GM23248 (cell line): ENCODE measurements around the gene FCGR2B. TPM values are rescaled to one million over a fixed set of nuclear protein-coding genes. Genes with fewer than 3 reads are reported as not detected.
A peak's percentile ranks its signal among the peaks of the same experiment; 100 is the strongest.
"Not testable (repeated sequence)": the region's sequence is repeated elsewhere in the genome, so short reads cannot be mapped to it uniquely, and the experiment has no call there.

Experiments used
- DNase-seq: peaks from one replicate; pipeline ENCODE4 v3.0.0-alpha.2; 2015
- H2AFZ ChIP-seq: fragments of 200-600 bp; sonication (generic); 2 replicates; pipeline ENCODE4 v1.6.1; 2016; ENCODE audit warnings: antibody characterized with exemption
- H3F3A ChIP-seq: fragments of 200-600 bp; sonication (generic); 2 replicates; pipeline ENCODE4 v1.6.1; 2016; ENCODE audit warnings: mild to moderate bottlenecking, antibody characterized with exemption, mixed run types; ENCODE audit not compliant: insufficient read depth
- H3K27ac ChIP-seq: fragments of 200-600 bp; sonication (generic); 2 replicates; pipeline ENCODE4 v1.5.1; 2016; ENCODE audit warnings: mild to moderate bottlenecking
- H3K27me3 ChIP-seq: fragments of 200-600 bp; sonication (generic); replicated peaks from 2 replicates; pipeline ENCODE4 v1.6.1; 2016; ENCODE audit warnings: mild to moderate bottlenecking; ENCODE audit not compliant: insufficient read depth
- H3K36me3 ChIP-seq: fragments of 200-600 bp; sonication (generic); 2 replicates; pipeline ENCODE4 v1.6.1; 2016; ENCODE audit warnings: low read depth, mild to moderate bottlenecking
- H3K4me1 ChIP-seq: fragments of 200-600 bp; sonication (generic); 2 replicates; pipeline ENCODE4 v1.6.1; 2016; ENCODE audit warnings: mild to moderate bottlenecking; ENCODE audit not compliant: insufficient read depth
- H3K4me2 ChIP-seq: fragments of 200-600 bp; sonication (generic); one replicate; pipeline ENCODE4 v1.6.1; 2016; ENCODE audit warnings: mild to moderate bottlenecking; ENCODE audit not compliant: unreplicated experiment
- H3K4me3 ChIP-seq: fragments of 200-600 bp; sonication (generic); 2 replicates; pipeline ENCODE4 v1.5.1; 2016; ENCODE audit warnings: mild to moderate bottlenecking
- H3K79me2 ChIP-seq: fragments of 200-600 bp; sonication (generic); 2 replicates; pipeline ENCODE4 v1.6.1; 2016; ENCODE audit warnings: mild to moderate bottlenecking; ENCODE audit not compliant: insufficient read depth
- H3K9ac ChIP-seq: fragments of 200-600 bp; sonication (generic); 2 replicates; pipeline ENCODE4 v1.6.1; 2016; ENCODE audit warnings: mild to moderate bottlenecking
- H3K9me2 ChIP-seq: fragments of 200-600 bp; sonication (generic); 2 replicates; pipeline ENCODE4 v1.6.1; 2016; ENCODE audit warnings: mixed run types, mild to moderate bottlenecking, moderate library complexity; ENCODE audit not compliant: insufficient read depth
- H3K9me3 ChIP-seq: fragments of 200-600 bp; sonication (generic); one replicate; pipeline ENCODE4 v1.6.1; 2017; ENCODE audit warnings: low read depth
- H4K20me1 ChIP-seq: fragments of 200-600 bp; sonication (generic); 2 replicates; pipeline ENCODE4 v1.6.0; 2016; ENCODE audit not compliant: insufficient read depth
- EZH2 ChIP-seq: fragments of 200-600 bp; sonication (generic); IDR thresholded peaks from 2 replicates; pipeline ENCODE4 v1.6.1; 2018; ENCODE audit warnings: antibody characterized with exemption, mild to moderate bottlenecking; ENCODE audit not compliant: insufficient read depth, poor library complexity, severe bottlenecking
- EZH2phosphoT487 ChIP-seq: fragments of 200-600 bp; sonication (generic); IDR thresholded peaks from 2 replicates; pipeline ENCODE4 v1.6.1; 2018; ENCODE audit warnings: antibody characterized with exemption, moderate library complexity, mild to moderate bottlenecking, low read depth; ENCODE audit not compliant: insufficient read depth
- WGBS, 2 experiments: methylation state at CpG; one replicate each; pipeline ENCODE4 v1.1.6; 2015 to 2017; ENCODE audit warnings: low lambda C conversion rate in 2 of 2, low coverage in 1 of 2; ENCODE audit errors: missing lambda C conversion rate in 2 of 2; 5-methylcytosine and 5-hydroxymethylcytosine counted together
- in situ Hi-C: fragments of 300-500 bp; cut with MboI; formaldehyde crosslinking; loops from 2 replicates; pipeline ENCODE4 v1.15.0; 2020
- polyA plus RNA-seq: library from polyadenylated mRNA; unstranded; fragments of >200 nt; fragmentation: Nextera tagmentation; extraction: Ambion mirVana; gene quantifications from 2 replicates; pipeline ENCODE4 v1.2.1, GENCODE V29; 2016
- total RNA-seq: library from RNA; depleted of rRNA; stranded (reverse); fragments of >200 nt; shearing (Covaris generic); gene quantifications from 2 replicates; pipeline ENCODE4 v1.2.3, GENCODE V29; 2014

Gene FCGR2B
- total and polyA plus RNA-seq, 2 experiments from 2014 or later = not detected

DNA sequence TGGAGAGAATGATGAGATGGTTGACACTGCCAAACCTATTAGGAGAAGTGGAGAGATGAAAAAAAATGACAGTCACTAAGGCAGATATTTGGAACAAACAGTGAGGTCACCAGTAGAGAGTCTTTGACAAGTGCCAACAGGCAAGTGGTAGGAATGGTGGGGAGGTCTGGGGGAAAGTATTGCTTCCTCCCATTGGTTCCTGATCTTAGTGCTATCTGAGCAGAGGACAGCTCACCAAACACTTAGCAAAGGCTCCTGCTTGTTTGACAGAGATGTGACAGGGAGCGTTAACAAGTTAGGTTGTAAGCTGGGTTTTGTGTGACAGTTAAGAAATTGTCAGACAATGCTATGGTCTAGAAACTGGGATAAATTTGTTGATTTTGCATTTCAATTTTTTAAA lies 38.3 kb upstream of the FCGR2B start:
- H3K4me3 ChIP-seq, H3K9ac ChIP-seq, H3K9me3 ChIP-seq, H2AFZ ChIP-seq, in situ Hi-C loops, H3K4me1 ChIP-seq, H3F3A ChIP-seq, H3K79me2 ChIP-seq, DNase-seq, H3K27me3 ChIP-seq, H3K36me3 ChIP-seq, H3K27ac ChIP-seq, H3K9me2 ChIP-seq, H3K4me2 ChIP-seq, H4K20me1 ChIP-seq: not testable (repeated sequence)
- 89 to 100% methylated on average over 1 of the region's 1 CpG for WGBS, 2 experiments

GRCh38 chr1:161626445-161627146 lies 36.3 kb upstream of the FCGR2B start:
- H3K36me3 ChIP-seq, H3K4me1 ChIP-seq, H4K20me1 ChIP-seq, H3F3A ChIP-seq, H3K9me2 ChIP-seq, H3K79me2 ChIP-seq, in situ Hi-C loops, H3K27ac ChIP-seq, H3K27me3 ChIP-seq, H3K9ac ChIP-seq, H2AFZ ChIP-seq, H3K4me2 ChIP-seq, H3K4me3 ChIP-seq, DNase-seq, H3K9me3 ChIP-seq: not testable (repeated sequence)
- 71 to 75% methylated on average over 10 of the region's 10 CpGs for WGBS, 2 experiments

GRCh38 chr1:161630128-161630742 lies 32.7 kb upstream of the FCGR2B start:
- H3K4me3 ChIP-seq, H3K4me2 ChIP-seq, DNase-seq, H3K27me3 ChIP-seq, H3K9me2 ChIP-seq, H3K79me2 ChIP-seq, H3K4me1 ChIP-seq, H3K9me3 ChIP-seq, H2AFZ ChIP-seq, H4K20me1 ChIP-seq, H3K27ac ChIP-seq, H3K36me3 ChIP-seq, H3K9ac ChIP-seq, in situ Hi-C loops, H3F3A ChIP-seq: not testable (repeated sequence)
- 71 to 79% methylated on average over 1 of the region's 2 CpGs for WGBS, 2 experiments

DNA sequence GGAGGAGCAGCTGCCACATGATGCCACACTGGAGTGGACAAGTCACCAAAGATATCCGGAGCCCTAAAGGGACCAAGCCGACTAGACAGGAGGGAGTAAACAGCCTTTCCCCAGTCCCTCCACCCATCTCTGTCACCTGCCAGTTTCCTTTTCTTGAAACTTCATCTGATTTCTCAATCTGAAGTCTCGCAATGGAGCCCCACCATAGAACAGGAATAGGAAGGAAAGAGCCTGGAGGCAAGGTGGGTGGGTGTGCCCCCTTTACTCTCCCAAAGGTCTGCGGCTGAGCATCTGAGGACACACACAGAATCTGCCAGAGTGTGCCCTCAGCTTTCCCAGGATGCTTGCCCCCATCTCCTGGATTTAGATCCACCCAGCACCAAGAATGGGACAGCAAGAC lies 31.9 kb upstream of the FCGR2B start, which contains the start of gene FCGR3B:
FCGR3B (minus strand) TSS at position 101 of the 400 bp plus-strand sequence; CDS start at position 19, 82 bp downstream.
- H3K4me2 ChIP-seq = no peak within 1 kb of the TSS
- H3K79me2 ChIP-seq = no peaks in the 10 kb centered on the region
- no peaks in the 10 kb centered on the region for H3K27me3 ChIP-seq
- no peak within 1 kb of the TSS for H3K27ac ChIP-seq
- no peaks in the 10 kb centered on the region for H3K9me2 ChIP-seq
- H3F3A ChIP-seq = no peaks in the 10 kb centered on the region
- in situ Hi-C loops = no loop called here
- TF ChIP-seq EZH2 (no peak), EZH2phosphoT487 (no peak)
- H3K4me1 ChIP-seq = no peaks in the 10 kb centered on the region
- H3K9ac ChIP-seq = no peak within 1 kb of the TSS
- no peaks in the 10 kb centered on the region for H3K9me3 ChIP-seq
- H2AFZ ChIP-seq = no peak within 1 kb of the TSS
- no peaks in the 10 kb centered on the region for H4K20me1 ChIP-seq
- H3K4me3 ChIP-seq = no peak within 1 kb of the TSS
- 45 to 46% methylated on average over 4 of the region's 4 CpGs for WGBS, 2 experiments
- no peak for DNase-seq
- H3K36me3 ChIP-seq = no peaks in the 10 kb centered on the region

GRCh38 chr1:161634993-161635392 lies 27.9 kb upstream of the FCGR2B start:
- WGBS, 2 experiments = 83% methylated on average over 2 of the region's 2 CpGs; no CpG with 5 or more reads in 1 of the 2 experiments
- H4K20me1 ChIP-seq, DNase-seq, H3K9ac ChIP-seq, H2AFZ ChIP-seq, H3K4me3 ChIP-seq, H3K9me2 ChIP-seq, H3K27ac ChIP-seq, H3K79me2 ChIP-seq, H3F3A ChIP-seq, H3K27me3 ChIP-seq, H3K4me2 ChIP-seq, H3K36me3 ChIP-seq, H3K4me1 ChIP-seq, H3K9me3 ChIP-seq, in situ Hi-C loops: not testable (repeated sequence)

DNA sequence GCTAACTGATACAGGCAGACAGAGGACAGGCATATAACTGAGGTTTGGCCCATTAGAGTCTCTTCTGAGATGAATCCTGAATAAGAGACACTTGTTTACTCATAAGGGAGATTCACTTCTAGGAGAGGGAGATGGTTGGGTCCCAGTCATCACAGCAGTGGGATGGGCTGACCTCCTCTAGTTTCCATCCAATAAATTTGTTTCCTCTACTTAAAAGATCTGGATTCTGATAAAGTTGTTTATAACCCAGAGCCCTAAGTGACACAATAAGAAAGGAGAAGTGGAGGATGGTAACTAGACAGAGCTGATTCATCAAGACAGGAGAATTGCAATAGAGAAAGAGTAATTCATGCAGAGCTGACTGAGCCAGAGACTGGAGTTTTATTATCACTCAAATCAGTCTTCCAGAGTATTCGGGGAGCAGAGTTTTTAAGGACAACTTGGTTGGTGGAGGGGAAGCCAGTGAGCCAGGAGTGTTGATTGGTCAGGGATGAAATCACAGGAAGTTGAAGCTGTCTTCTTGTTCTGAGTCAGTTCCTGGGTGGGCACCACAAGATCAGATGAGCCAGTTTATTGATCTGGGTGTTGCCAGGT lies 26.7 kb upstream of the FCGR2B start:
- H2AFZ ChIP-seq, H3K4me2 ChIP-seq, H3F3A ChIP-seq, H3K27me3 ChIP-seq, H3K27ac ChIP-seq, H3K36me3 ChIP-seq, H3K79me2 ChIP-seq, H3K9me2 ChIP-seq, H3K9me3 ChIP-seq, H3K4me3 ChIP-seq, H3K9ac ChIP-seq, in situ Hi-C loops, H3K4me1 ChIP-seq, H4K20me1 ChIP-seq: not testable (repeated sequence)
- 0% methylated on average over 1 of the region's 1 CpG; no CpG with 5 or more reads in 1 of the 2 experiments for whole genome bisulfite sequencing, 2 experiments
- peak; percentile 35 for DNase-seq

- H3K4me3 ChIP-seq, DNase-seq, in situ Hi-C loops, H3K36me3 ChIP-seq, H3K4me2 ChIP-seq, H3K79me2 ChIP-seq, H2AFZ ChIP-seq, H3K4me1 ChIP-seq, H3K9ac ChIP-seq, H3K27ac ChIP-seq, H4K20me1 ChIP-seq, H3K9me3 ChIP-seq, H3K27me3 ChIP-seq, H3F3A ChIP-seq, H3K9me2 ChIP-seq: not testable (repeated sequence)
- WGBS, 2 experiments = 78 to 79% methylated on average over 3 of the region's 3 CpGs
Observed at GRCh38 chr1:161636976-161637375, 26.0 kb upstream of the FCGR2B start.
